HG02852 (cell line): ENCODE measurements around the gene BMPER.

ENCODE experiments used
- ATAC-seq: cut with Tn5 transposase; IDR thresholded peaks from one replicate; pipeline ENCODE4 v1.9.1; 2021; ENCODE audit warnings: mild to moderate bottlenecking, moderate library complexity; ENCODE audit not compliant: unreplicated experiment

BMPER gene

DNA sequence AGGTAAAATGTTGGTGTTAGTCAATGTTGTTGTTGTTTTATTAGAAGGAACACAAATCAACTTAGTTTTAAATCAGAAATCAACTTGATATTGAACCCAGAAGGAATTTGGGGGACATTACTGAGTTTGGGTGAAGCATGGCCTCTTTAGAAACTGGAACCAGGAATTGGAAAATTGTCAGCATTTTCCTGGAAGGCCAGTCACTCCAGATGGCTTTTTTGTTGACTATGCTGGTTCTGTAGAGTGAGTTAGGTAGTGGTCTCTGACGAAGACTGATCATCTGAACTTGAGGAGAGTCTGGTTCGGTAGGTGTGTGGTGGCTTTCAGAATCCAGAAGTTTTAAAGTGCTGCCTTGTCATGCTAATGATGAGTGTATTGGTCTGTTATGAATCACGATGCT lies 111.5 kb downstream of the BMPER start:
- no peak for ATAC-seq

DNA sequence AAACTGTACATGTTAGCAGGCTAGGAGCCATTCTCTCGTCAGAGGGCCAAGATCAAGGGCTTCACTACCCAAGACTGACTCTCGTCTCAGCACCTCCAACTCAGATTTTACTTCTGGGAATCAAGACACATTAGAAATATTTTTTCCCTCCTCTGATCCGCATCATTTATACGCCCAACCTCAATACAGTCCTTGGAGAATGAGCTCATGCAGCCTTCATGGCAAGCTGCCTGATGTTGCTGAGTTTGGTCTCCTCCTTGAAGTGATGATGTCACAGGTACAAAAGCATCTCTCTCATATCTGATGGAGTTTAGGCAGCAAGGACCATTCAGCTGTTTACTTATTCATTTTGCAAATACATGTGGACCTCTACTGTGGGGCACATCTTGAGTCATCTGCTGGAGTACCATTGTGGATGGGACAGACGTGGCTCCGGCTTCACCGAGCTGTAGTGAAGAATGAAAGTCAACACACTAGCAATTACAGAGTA lies 114.0 kb downstream of the BMPER start:
- no peak for ATAC-seq

DNA sequence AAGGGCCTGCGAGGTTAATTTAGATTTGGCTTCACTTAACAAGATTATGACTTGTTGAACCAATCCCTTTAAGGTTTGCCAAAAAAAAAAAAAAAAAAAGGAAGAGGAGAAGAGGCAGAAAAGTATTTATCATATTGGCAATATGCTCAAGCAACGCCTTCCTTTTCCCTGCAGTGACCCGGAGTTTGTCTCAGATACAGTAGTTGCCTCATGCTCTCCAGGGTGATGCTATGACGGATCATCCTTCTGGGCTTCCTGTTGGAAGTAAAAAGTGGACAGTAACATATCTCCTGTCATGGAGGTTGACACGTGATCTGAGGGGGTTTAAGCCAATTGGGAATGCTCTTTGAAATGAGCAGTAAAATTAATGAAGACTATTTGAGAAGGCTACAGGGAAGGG lies 117.3 kb downstream of the BMPER start:
- ATAC-seq = no peak

DNA sequence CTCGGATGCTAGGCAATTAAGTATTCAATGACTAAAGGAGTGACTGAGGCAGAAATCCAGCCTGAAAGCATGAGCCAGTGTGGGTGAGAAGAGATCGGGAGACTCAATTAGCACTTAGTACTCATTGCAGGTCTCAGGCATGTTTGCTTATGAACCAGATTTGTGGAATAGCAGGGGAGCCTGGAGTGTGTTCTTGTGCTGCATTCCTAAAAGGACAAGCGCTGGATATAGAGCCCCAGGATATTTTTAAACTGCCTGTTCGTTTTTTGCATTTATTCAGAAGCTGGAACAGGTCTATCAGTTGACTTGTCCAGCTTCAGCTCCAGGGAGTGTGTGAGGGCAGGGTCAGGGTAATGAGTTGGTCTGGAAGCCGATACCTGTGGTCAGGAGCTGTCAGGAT lies 120.3 kb downstream of the BMPER start:
- no peak for ATAC-seq

DNA sequence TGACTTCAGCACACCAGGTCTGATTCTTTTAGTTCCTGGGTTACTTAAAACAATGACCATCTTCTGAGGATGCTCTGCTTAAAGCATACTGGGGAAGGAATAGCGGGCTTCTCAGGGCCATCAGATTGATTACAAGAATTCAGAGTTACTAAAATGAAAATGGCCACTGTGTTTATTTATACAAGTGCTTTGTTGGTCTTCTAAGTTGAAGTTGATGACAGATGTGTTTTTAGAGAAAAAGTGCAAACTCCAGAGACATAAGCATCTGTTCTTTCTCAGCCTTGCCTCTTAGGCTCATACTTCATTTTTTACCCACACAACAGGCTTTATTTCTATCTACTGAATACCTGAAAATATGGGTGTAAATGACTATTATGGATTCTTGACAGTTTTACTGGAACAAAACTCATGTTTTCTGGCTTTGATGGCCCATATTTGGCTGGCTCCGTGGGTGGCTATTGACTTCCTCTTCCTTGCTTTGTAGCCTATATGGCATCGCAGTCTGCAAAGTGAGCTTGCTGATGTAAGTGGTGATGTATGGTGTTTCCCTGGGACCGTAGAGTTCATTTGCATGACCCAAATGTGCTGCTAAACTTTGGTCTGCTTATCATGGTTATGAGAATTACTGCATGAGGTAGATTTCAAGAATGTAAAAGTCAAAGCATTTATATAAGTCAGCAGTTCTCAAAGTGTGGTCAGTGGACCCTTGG lies 121.3 kb downstream of the BMPER start:
- ATAC-seq = no peak

DNA sequence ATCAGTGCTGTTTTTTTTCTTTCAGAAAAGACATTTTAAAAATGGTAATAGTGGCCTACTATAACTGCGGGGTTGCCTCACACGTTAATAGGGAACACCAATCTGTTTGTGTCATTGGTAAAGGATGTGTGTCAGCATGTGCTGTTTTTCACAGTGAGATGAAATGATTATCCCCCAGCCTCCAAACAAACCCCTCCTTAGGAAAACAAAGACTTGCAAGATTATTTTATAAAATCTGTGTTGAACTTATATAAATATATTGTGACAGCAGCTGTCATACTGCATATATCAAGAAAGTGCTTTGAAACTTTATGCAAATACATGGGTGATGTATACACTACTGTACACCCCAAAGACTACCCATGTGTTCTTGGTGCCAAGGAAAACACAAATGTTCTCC lies 125.8 kb downstream of the BMPER start:
- ATAC-seq = no peak

DNA sequence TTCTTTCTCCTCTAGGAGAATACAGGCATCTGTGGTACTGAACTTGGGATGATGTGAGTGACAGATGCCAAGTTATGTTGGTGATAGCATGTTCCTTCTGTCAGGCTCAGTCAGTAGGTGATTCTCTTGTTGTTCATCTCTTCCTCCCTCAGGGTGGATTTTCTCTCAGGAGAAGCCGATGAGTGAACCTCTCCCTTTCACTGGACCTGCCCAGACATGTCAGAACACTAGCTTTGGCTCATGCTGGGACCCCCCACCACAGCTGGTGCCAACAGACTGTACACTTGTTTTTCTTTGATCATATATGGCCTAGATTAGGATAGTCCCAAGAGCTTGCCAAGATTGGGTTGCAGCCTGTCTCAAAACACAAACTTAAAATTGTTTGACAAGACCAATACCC lies 129.4 kb downstream of the BMPER start:
- ATAC-seq = no peak

DNA sequence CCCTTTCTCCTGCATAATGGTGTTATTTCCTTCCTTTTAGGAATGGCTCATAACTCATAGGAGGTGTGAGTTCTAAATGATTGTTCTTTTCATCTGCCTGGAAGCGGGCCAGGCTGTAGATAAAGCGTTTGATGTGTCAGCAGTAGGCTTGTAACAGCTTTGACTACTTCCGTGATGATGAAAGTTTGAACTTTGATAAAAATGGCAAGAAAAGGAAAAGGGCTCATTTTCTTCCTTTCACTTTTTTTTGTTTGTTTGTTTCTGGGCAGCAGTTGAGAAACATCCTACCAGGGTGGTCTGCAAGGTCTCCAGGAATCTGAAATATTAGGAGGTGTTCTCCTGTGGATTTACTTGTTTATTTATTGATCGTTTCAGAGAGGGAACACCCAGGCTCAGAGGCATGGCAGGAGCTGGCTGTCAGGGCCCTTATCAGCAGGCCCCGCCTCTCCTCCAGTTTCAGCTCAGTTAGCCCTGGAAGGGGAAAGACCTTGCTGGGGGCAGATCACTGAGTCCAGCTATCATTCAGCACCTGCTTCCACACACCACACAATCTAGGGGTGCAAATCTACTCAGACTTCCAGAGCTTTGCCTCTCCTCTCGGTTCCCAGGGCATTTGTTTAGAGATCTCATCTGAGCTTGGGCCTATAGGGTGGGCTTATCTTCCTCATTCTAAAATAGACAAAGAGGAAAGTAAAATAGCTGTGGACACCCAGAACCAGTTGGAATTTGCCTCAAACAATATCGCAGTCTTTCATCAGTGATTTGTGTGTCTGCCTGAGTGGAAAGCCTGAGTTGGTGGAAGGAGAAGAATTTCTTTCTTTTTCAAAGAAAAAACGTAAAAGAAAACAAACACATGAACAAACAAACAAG lies 130.9 kb downstream of the BMPER start:
- no peak for ATAC-seq

DNA sequence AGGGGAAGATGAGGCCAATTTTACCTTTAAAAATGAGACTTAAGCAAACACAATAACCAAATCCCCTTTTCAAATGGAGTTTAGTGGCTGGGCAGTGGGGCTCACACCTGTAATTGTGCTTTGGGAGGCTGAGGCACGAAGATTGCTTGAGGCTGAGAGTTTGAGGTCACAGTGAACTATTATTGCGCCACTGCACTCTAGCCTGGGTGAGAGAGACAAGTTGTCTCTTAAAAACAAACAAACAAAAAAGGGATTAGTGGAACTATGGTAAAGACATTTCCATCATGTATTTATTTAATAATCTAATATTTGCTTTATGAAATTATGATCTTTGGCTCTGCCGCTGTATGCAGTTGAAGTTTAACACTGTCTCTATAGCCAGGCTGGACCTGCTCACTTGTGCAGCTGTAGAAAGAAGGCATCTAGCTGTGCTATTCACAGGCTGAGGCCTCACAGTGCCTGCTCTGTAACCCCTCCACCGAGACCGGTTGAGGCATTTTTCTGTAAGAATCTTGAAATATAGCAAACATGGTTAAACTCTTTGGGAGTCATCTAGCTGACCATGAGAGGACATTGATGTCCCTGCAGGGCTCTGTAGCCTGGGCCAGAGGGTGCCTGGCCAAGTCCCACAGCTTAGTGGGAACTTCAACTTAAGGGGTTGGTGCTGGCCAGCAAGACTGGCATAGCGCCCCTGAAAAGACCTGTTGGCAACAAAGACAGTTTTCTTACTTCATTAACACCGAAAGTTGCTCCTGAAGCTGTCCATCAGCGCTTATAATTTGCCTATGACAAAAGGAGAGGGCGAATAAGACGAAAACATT lies 131.8 kb downstream of the BMPER start:
- no peak for ATAC-seq

DNA sequence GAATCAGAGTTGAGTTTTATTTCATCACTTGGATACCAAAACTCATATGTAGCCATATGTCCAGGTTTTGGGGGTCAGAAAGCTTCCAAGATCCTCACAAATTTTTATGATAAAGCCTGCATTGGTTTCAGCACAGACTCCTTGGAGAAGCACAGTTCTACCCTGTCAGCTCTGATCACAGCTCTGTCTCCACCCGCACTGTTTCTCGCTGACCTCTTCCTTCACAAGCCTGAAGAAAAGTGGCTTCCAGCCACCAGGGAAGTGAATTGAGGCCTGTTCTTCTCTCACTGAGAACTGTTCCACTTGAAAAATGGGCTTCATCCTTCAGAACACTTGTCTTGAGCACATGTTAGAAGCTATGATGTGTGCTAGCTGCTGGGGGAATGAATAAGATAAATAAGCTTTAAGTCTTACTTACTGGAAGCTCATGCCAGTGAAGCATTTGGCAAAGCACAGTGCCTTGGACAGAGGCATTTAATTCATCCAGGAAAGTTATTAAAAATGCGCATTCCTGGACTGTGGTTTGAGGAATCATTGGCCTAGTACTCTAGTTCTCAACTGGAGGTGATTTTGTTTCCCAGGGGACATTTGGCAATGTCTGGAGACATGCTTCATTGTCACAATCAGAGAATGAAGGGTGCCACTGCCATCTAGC lies 133.6 kb downstream of the BMPER start:
- ATAC-seq = no peak

DNA sequence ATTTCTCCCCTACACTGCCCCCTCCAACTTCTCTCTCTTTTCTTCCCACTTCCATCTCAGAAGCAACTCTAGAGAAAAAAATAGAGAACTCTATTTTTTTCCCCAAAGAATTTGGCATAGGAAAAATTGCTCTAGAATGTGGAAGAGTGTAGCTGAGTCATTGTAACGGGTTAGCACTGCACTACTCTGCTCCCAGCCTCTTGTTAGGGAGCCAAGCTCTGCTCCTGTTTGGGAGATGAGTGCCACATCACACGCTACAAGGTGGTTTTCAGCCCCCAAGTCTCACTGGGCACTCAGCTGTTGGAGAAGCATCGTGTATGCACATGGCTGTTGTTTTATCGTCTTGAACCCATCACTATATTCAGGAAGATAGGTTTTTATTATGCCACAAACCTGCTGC lies 136.4 kb downstream of the BMPER start:
- no peak for ATAC-seq

DNA sequence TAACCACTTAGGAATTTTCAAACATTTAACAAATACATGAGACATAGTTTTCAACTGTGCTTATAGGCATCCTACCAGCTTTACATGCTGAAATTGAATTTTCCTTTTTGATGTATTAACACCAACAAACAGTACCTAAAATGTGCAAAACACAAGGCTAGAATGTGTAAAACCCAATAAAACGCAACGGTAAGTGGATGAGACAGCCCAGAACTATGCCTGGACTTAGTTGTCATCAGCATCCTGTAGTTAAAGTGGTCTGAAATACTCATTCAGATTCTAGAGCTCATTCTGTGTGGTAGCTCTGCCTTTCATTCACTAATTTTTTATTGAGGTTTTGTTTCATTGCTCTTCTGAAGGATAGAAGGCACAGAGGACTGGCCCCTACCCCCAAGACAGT lies 137.1 kb downstream of the BMPER start:
- no peak for ATAC-seq

DNA sequence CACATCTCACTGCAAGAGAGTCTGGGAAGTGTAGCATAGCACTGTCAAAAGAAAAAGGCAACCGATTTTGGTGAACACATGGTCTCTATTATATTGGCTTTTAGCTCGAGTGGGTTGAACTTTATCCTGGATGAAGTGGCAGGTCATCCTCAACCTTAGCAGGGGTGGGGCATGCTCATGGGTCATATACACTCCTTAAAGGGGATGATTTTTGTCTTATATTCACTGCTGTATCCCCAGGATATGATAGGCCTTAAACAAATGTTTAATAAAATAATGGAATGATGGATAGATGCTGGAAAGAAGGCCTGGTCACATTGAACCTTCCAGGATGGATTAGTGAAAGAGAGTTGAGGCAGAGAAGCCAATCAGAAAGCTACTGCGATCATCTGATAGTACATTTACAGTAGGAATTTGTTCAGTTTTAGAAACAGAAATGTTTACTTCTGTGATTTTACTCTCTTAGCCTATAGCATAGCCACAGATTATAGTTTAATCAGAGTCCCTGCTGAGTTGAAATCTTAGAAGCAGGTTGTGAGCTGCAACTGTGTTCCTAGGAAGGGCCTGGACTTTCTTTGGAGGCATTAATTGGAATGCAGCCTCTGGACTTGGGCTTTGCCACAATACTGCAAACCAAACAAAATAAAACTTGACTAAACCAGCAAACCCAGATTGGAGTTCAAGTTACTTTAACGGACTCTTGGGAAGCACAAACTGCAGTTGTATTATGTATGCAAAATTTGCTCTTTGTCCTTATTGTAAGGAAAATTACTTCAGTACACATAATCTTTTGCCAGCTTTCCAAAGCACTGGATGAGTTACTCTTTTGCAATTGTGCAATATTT lies 138.3 kb downstream of the BMPER start:
- ATAC-seq = no peak

DNA sequence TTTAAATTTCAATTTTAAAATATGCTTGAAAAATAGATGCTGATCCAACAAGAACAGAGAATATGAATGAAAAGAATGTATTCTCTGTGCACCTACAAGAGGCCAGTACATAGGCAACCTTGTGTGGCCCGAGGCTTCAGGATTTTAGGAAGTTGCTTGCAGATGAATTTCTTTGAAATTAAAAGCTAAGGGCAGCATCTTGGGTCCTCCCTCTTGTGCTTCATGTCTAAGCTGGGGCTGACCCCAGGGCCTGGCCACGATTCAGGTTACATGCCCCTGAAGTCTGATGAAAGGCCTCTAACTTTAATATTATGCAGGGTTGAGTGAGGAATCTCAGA lies 138.9 kb downstream of the BMPER start:
- no peak for ATAC-seq

DNA sequence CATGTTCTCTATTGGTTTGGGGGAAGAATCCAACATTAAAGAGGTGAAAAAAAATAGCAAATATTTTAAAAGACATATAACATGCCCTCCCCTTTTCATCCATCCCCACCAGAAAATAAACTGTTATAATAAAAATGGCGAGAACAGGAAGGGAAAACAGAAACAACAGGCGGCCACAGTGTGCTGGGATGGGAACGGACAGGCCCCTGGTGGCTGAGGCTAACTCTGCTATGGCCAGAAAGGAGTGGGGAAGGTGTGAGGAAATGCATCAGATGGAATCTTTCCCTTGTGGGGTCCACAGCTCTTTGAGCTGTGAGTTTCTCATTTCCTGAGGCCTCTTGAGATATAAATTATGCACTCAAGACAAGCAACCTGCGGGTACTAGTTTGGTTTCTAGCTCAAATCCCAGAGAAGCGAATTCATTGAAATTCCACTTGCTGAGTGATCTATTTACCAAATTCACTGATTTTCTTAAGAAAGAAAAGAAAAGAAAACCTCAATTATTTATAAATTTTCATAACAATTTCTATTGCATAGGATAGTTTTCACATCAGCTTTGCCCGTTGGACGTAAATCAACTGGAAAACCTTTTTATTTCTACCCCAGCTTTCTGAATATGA lies 139.5 kb downstream of the BMPER start:
- no peak for ATAC-seq

DNA sequence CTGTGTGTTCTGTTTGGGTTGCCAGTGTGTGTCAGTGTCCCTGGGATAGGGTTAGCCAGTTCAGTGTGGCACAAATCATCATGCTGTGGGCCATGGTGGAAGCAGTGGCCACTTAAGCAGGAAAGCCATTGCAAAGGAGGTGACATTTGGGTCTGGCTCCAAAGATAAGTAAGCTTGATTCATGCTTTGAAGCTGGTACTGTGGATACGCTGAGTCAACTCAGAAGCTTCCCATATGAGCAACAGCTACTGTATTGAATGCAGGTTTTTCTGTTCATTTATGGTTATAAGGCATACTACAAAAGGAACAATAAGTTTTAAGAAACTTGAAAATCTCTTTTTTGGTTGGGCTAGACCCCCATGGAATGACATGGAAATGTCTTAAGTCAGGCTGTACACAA lies 143.1 kb downstream of the BMPER start:
- no peak for ATAC-seq

DNA sequence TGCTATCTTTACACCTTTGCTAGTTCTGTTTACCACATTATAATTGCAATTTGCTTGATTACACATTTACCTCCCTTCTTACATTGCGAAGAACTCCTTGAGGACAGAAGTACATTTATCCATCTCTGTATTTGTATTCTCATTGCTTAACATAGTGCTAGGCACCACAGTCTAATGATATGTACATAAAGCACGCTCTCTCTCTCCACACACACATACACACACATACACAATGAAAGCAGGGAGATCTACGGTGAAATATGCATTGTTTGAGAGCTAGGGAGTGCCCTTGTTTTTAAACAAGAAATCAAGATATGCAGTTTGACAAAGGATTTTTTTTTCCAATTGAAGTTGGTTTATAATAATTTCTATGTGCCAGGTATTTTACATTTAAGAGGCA lies 148.7 kb downstream of the BMPER start:
- no peak for ATAC-seq

DNA sequence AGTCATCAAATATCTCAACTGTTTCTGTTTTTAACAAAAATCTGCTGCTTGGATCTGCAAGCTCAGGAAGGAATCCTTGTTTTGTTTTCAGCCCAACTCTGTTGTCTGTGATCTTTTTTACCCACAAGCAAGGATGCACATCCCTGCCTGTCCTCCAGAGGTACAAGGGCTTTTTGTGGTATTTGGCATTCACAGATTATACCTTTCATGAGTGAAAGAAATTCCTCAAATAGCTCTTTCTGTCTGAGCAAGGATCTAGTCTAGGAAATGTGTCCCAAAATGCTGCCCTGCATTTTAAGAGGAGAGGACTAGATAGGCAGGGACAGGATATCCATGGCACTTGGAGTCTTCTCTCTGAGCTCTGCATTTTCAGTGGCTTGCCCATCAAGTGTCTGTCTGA lies 151.8 kb downstream of the BMPER start:
- no peak for ATAC-seq

DNA sequence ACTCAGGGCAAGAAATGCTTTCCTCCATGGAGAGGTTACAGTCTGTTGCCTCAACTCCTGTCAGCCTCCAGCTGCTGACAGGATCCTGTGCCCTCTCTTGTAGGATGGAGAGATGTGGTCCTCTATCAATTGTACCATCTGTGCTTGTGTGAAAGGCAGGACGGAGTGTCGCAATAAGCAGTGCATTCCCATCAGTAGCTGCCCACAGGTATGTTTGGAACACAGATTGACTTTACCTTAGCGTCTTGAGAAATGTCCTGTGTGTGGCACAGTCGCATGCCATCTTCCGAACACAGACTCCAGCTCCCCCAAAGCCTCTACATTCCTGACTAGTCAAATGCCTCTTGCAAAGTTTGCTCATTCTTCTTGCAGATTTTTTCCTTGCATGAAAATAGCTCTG lies 152.6 kb downstream of the BMPER start:
- ATAC-seq = no peak

DNA sequence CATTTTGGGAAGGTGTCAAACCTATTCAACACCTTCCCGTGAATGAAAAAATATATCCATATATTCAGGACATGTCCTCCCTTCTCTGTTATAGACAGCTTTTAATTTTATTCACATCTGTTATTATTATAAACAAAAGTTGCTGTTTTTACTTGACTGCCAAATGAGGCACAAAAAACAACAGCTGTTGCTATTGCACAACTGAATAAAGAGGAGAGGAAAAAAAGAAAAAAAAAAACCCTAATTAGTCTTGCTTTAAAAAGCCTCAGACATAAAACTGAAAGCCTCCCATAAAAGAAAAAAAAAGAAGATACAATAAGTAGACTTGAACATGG lies 153.4 kb downstream of the BMPER start:
- no peak for ATAC-seq
